ENCODE measurements around the gene GAB3.

DNA sequence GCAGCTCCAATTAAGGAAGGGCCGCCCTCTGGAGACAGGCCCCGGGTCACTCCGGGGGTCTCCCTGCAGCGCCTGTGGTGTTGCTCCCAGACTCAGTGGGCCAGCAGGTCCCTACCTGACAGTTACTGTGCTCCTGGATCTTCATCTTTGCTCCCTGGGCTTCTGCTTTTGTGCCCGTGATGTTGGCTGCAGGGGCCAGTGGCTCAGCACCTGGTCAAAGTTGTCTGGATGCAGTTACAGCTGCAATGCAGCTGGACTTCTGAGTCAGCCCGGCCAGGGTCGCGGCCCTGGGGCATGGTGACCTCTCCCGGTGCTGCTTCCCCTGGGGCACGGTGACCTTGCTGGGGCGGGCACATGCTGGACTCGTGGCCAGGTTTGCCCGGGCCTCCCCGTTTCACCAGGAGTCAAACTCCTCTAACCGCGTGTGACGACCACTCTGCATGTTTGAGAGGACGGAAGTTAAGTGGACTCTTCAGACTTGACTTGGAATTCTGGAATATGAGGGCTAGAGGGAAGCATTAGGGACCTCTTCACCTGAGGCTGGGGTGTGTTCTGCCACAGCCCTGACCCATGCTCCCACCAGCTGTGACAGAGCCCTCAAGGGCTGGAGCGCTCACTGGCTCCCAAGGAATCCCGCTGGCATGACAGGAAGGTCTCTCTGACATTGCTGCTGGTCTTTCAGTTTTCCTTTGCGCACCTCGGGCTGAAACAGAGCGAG lies 101.2 kb downstream of the GAB3 start:
- TF ChIP-seq EZH2 (IDR thresholded peaks at IDR 0.05; ENCODE audit: low read length, missing control alignments), result no peak
- TF ChIP-seq, protein P1, sequence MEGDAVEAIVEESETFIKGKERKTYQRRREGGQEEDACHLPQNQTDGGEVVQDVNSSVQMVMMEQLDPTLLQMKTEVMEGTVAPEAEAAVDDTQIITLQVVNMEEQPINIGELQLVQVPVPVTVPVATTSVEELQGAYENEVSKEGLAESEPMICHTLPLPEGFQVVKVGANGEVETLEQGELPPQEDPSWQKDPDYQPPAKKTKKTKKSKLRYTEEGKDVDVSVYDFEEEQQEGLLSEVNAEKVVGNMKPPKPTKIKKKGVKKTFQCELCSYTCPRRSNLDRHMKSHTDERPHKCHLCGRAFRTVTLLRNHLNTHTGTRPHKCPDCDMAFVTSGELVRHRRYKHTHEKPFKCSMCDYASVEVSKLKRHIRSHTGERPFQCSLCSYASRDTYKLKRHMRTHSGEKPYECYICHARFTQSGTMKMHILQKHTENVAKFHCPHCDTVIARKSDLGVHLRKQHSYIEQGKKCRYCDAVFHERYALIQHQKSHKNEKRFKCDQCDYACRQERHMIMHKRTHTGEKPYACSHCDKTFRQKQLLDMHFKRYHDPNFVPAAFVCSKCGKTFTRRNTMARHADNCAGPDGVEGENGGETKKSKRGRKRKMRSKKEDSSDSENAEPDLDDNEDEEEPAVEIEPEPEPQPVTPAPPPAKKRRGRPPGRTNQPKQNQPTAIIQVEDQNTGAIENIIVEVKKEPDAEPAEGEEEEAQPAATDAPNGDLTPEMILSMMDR (conservative IDR thresholded peaks at IDR 0.05 in 1 of 2, IDR thresholded peaks at IDR 0.05 in 1 of 2; ENCODE audit: low read depth in 1 of 2, low read length in 2 of 2), result no peak

Measured in fibroblast of lung (primary cell).